ENCODE measurements around the gene TECPR1.

The TECPR1 gene

DNA sequence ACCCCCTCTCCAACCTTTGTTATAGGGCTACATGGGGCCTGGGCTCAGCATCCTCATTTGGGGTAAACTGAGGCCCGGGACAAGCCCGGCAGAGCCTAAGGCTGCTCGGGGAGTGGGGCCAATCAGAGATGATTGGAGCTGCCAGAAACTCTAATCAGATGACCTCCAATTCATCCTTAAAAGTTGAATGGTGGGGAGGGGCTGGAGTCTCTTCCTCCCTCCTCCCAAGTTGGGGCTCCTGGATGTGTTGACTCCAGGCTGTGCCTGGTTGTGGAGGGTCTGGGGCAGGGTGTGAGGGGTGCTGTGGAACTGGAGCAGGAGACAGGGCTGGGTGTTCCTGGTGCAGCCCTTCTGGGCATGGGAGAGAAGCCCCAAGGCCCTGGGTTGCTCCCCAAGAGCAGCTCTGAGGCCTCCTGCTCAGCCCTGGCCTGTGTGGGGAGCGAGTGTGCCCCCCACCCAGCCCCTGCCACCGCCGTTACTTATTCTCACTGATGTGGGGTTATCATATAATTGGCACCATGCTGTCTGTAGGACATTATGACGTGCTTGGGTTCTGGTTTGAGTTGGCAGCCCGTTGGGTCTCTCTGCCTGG lies 38.6 kb downstream of the TECPR1 start:
- no peaks in the 10 kb centered on the region for H3K36me3 ChIP-seq (ENCODE audit: control insufficient read depth in 2 of 2, insufficient read depth in 1 of 2, low read length in 2 of 2)
- TF ChIP-seq ZSCAN5A (tag by site-specific recombination; IDR thresholded peaks at IDR 0.05): no peak
- 0 out of 2 replicates have a peak, but pooled peaks have one; percentile 17 for TF ChIP-seq GLIS2 (tag by site-specific recombination; IDR thresholded peaks at IDR 0.05)
- H3K9me3 ChIP-seq (ENCODE audit: control insufficient read depth, insufficient read depth, low read depth, low read length): no peaks in the 10 kb centered on the region
- ChIA-PET POLR2A (no interaction called here), CTCF (interaction anchor here (0.6 kb wide), 1 partner anchor 192 kb away, joined by 3 read pairs; no protein-coding TSS in a partner anchor)
- H3K4me1 ChIP-seq (ENCODE audit: control insufficient read depth, insufficient read depth, low read length): peaks cover 5% of the 10 kb centered on the region; the same call in 1 of the 2 replicates
- no peak overlapping the region for H3K4me3 ChIP-seq (ENCODE audit: low read depth, low read length)
- H3K27ac ChIP-seq (ENCODE audit: extremely low read depth, low read depth, low read length): no peak overlapping the region

DNA sequence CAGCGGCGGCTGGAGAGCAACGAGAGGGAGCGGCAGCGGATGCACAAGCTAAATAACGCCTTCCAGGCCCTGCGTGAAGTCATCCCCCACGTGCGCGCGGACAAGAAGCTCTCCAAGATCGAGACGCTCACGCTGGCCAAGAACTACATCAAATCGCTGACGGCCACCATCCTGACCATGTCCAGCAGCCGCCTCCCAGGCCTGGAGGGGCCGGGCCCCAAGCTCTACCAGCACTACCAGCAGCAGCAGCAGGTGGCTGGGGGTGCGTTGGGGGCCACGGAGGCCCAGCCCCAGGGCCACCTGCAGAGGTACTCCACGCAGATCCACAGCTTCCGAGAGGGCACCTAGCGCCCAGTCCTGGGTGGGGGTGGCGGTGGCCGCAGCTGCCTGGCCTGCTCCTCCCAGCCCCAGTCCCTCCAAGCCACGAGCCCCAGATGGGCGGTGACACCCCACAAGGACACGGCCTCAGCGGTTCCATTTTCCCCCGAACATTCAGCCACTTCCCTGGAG lies 39.4 kb downstream of the TECPR1 start:
- Histone ChIP-seq H3K9me3 (ENCODE audit: control insufficient read depth, insufficient read depth, low read depth, low read length) (no peaks in the 10 kb centered on the region), H3K27ac (ENCODE audit: extremely low read depth, low read depth, low read length) (no peak overlapping the region), H3K36me3 (ENCODE audit: control insufficient read depth in 2 of 2, insufficient read depth in 1 of 2, low read length in 2 of 2) (no peaks in the 10 kb centered on the region), H3K4me1 (ENCODE audit: control insufficient read depth, insufficient read depth, low read length) (no peaks in the 10 kb centered on the region), H3K4me3 (ENCODE audit: low read depth, low read length) (no peak overlapping the region)
- POLR2A ChIA-PET: no interaction called here
- CTCF ChIA-PET: interaction anchor here (1.5 kb wide), 1 partner anchor 44 kb away, joined by 3 read pairs; no protein-coding TSS in a partner anchor
- TF ChIP-seq SCRT2 (tag by site-specific recombination; IDR thresholded peaks at IDR 0.05): peak; percentile 74
- TF ChIP-seq ZNF248 (tag by site-specific recombination; IDR thresholded peaks at IDR 0.05): no peak
- TF ChIP-seq, protein P1, sequence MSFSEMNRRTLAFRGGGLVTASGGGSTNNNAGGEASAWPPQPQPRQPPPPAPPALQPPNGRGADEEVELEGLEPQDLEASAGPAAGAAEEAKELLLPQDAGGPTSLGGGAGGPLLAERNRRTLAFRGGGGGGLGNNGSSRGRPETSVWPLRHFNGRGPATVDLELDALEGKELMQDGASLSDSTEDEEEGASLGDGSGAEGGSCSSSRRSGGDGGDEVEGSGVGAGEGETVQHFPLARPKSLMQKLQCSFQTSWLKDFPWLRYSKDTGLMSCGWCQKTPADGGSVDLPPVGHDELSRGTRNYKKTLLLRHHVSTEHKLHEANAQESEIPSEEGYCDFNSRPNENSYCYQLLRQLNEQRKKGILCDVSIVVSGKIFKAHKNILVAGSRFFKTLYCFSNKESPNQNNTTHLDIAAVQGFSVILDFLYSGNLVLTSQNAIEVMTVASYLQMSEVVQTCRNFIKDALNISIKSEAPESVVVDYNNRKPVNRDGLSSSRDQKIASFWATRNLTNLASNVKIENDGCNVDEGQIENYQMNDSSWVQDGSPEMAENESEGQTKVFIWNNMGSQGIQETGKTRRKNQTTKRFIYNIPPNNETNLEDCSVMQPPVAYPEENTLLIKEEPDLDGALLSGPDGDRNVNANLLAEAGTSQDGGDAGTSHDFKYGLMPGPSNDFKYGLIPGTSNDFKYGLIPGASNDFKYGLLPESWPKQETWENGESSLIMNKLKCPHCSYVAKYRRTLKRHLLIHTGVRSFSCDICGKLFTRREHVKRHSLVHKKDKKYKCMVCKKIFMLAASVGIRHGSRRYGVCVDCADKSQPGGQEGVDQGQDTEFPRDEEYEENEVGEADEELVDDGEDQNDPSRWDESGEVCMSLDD (tag by site-specific recombination; IDR thresholded peaks at IDR 0.05): 0 out of 2 replicates have a peak, but pooled peaks have one; percentile 31
- TF ChIP-seq GLIS2 (tag by site-specific recombination; IDR thresholded peaks at IDR 0.05): peak; percentile 55
- TF ChIP-seq ZNF580 (tag by site-specific recombination; IDR thresholded peaks at IDR 0.05): no peak
- no peak for TF ChIP-seq ZNF174 (tag by site-specific recombination; IDR thresholded peaks at IDR 0.05)
- no peak for TF ChIP-seq ZNF473 (tag by site-specific recombination; IDR thresholded peaks at IDR 0.05)
- no peak for TF ChIP-seq ZNF548 (tag by site-specific recombination; IDR thresholded peaks at IDR 0.05)
- TF ChIP-seq ZNF660 (tag by site-specific recombination; IDR thresholded peaks at IDR 0.05): no peak
- TF ChIP-seq ZNF23 (tag by site-specific recombination; IDR thresholded peaks at IDR 0.05; ENCODE audit: borderline replicate concordance): no peak
- 0 out of 2 replicates have a peak, but pooled peaks have one; percentile 16 for TF ChIP-seq SCRT1 (tag by site-specific recombination; IDR thresholded peaks at IDR 0.05; ENCODE audit: borderline replicate concordance)

DNA sequence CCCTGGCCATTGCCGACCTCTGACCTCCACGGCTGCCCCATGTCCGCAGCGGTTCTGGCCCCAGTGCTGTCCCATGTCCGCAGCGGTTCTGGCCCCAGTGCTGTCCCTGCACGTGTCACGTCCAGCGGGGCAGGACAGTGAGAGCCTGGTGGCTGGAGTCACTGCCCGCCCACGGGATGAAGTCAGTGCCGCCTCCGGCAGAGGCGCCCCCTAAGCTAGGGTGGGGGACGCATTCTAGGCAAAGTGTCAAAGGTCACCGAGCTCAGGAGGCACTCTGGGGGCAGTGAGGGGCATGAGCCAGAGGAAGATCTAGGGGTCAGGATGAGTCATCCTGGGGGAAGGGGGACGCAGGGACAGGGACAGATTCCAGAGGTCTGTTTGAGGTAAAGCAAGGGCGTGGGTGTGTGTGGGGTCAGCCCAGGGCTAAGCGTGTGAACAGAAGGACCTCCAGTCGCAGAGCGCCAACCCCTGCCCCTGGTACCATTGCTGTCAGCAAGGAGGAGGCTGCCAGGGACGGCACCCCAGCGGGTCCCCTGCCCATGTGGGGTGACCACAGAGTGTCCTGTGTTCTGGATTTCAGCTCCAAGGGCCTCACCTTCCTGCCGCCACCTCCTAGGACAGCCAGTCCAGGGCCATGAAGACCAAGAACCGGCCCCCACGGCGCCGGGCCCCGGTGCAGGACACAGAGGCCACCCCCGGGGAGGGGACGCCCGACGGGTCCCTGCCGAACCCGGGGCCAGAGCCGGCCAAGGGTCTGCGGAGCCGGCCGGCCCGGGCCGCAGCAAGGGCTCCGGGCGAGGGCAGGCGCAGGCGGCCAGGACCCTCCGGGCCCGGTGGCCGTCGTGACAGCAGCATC lies 40.1 kb downstream of the TECPR1 start:
- no peaks in the 10 kb centered on the region for H3K9me3 ChIP-seq (ENCODE audit: control insufficient read depth, insufficient read depth, low read depth, low read length)
- H3K4me1 ChIP-seq (ENCODE audit: control insufficient read depth, insufficient read depth, low read length): no peaks in the 10 kb centered on the region
- no peak overlapping the region for H3K27ac ChIP-seq (ENCODE audit: extremely low read depth, low read depth, low read length)
- ChIA-PET POLR2A (no interaction called here), CTCF (interaction anchor here (1.5 kb wide), 1 partner anchor 43 kb away, joined by 3 read pairs; no protein-coding TSS in a partner anchor)
- H3K4me3 ChIP-seq (ENCODE audit: low read depth, low read length): peak overlapping the region; percentile 41
- H3K36me3 ChIP-seq (ENCODE audit: control insufficient read depth in 2 of 2, insufficient read depth in 1 of 2, low read length in 2 of 2): peaks cover 0 to 2% of the 10 kb centered on the region in 2 experiments; a peak in 1 of 3 replicates
- TF ChIP-seq ZNF624 (tag by site-specific recombination; IDR thresholded peaks at IDR 0.05) (no peak), HOXA7 (CRISPR knock-in tag; IDR thresholded peaks at IDR 0.05; ENCODE audit: borderline replicate concordance) (no peak), ZNF174 (tag by site-specific recombination; IDR thresholded peaks at IDR 0.05) (no peak), ZFHX2 (tag by site-specific recombination; conservative IDR thresholded peaks at IDR 0.05) (peak; percentile 91), GFI1B (tag by site-specific recombination; IDR thresholded peaks at IDR 0.05) (0 out of 2 replicates have a peak, but pooled peaks have one; percentile 41), GLIS2 (tag by site-specific recombination; IDR thresholded peaks at IDR 0.05) (peak; percentile 74), ZNF37A (tag by site-specific recombination; IDR thresholded peaks at IDR 0.05) (no peak), ZNF121 (tag by site-specific recombination; IDR thresholded peaks at IDR 0.05) (peak; percentile 85), ZNF600 (tag by site-specific recombination; IDR thresholded peaks at IDR 0.05) (0 out of 2 replicates have a peak, but pooled peaks have one; percentile 46), BCL11A (tag by site-specific recombination; IDR thresholded peaks at IDR 0.05; ENCODE audit: low read depth) (peak; percentile 92), EGR2 (tag by site-specific recombination; IDR thresholded peaks at IDR 0.05; ENCODE audit: low read depth) (peak; percentile 81)
- TF ChIP-seq, protein P2, sequence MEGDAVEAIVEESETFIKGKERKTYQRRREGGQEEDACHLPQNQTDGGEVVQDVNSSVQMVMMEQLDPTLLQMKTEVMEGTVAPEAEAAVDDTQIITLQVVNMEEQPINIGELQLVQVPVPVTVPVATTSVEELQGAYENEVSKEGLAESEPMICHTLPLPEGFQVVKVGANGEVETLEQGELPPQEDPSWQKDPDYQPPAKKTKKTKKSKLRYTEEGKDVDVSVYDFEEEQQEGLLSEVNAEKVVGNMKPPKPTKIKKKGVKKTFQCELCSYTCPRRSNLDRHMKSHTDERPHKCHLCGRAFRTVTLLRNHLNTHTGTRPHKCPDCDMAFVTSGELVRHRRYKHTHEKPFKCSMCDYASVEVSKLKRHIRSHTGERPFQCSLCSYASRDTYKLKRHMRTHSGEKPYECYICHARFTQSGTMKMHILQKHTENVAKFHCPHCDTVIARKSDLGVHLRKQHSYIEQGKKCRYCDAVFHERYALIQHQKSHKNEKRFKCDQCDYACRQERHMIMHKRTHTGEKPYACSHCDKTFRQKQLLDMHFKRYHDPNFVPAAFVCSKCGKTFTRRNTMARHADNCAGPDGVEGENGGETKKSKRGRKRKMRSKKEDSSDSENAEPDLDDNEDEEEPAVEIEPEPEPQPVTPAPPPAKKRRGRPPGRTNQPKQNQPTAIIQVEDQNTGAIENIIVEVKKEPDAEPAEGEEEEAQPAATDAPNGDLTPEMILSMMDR (tag by site-specific recombination; IDR thresholded peaks at IDR 0.05): no peak

All from HEK293 (cell line).